Testis (tissue), 2 donors: Measurements from ENCODE around the gene C1orf21.

ENCODE experiments used
- CTCF ChIP-seq, 3 experiments: fragments of 450-650 bp in 2 of 3; fragments of 200-600 bp in 1 of 3; sonication (generic) in 1 of 3; IDR thresholded peaks; one replicate each; pipeline ENCODE4 v1.5.1; 2016 to 2019; ENCODE audit warnings: antibody characterized with exemption in 3 of 3, mild to moderate bottlenecking in 2 of 3, moderate library complexity in 1 of 3
- POLR2A ChIP-seq: fragments of 450-650 bp; IDR thresholded peaks from one replicate; pipeline ENCODE4 v1.6.1; 2017; ENCODE audit warnings: antibody characterized with exemption, mild to moderate bottlenecking, moderate library complexity

DNA sequence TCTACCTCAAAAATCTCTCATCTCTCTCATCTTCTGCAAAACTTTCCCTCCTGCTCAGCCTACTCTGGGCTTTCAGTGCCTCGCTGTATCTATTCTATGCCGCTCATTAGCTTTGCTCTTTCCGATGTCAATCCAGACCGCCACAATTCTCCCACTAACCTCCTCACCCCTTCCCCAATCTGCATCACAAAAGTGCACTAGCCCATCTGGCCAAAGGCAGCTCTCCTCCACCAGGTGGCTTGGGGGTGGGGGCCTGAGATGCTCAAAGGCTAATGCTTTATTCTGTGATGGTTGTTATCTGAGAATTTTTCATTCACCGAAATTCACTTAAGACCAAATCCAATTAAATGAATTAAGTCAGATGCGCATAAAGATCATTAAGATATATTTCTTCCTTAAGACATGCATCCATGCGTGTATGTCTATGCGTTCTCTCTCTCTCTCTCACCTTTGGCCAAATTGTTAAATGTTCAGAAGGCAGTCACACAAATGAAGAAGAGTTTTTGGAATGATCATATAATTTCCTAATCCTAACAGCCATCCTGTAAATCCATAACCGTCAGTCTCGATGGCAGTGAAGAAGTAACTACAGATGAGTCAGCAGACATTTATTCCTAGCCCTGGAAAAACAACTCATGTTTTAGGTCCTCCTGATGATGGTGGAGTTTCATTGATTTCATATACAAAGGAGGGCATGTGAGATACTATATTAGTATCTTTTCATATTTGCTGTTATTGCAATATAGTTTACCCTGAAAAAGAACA is 111.3 kb downstream of the C1orf21 start:
- TF ChIP-seq CTCF (IDR thresholded peaks at IDR 0.05) (no peak), POLR2A (no peak)
